Activated CD4-positive, alpha-beta T cell treated with anti-CD3 and anti-CD28 coated beads, Interleukin-2, amount 50 U/mL, for 1 hour (primary cell): ENCODE results near the gene CNTN4.

Experiments
- DNase-seq: peaks from one replicate; pipeline ENCODE4 v3.0.0-alpha.2; 2020

The CNTN4 gene

GRCh38 chr3:2614578-2614977 lies 515.9 kb downstream of the CNTN4 start:
- no peak for DNase-seq

GRCh38 chr3:2615080-2615479 lies 516.4 kb downstream of the CNTN4 start:
- no peak for DNase-seq

GRCh38 chr3:2623436-2623835 lies 524.8 kb downstream of the CNTN4 start:
- DNase-seq, result no peak

GRCh38 chr3:2628117-2628516 lies 529.5 kb downstream of the CNTN4 start:
- no peak for DNase-seq

- no peak for DNase-seq
Observed at GRCh38 chr3:2635511-2635910, 536.8 kb downstream of the CNTN4 start.

GRCh38 chr3:2643606-2644005 lies 544.9 kb downstream of the CNTN4 start:
- no peak for DNase-seq

GRCh38 chr3:2645001-2645400 lies 546.3 kb downstream of the CNTN4 start:
- DNase-seq, result no peak

GRCh38 chr3:2650746-2651145 lies 552.1 kb downstream of the CNTN4 start:
- no peak for DNase-seq

- DNase-seq, result no peak
Observed at GRCh38 chr3:2652386-2652785, 553.7 kb downstream of the CNTN4 start.

GRCh38 chr3:2653706-2654105 lies 555.0 kb downstream of the CNTN4 start:
- DNase-seq, result no peak

- DNase-seq, result no peak
Observed at GRCh38 chr3:2655229-2655701, 556.6 kb downstream of the CNTN4 start.

- no peak for DNase-seq
Observed at GRCh38 chr3:2656806-2657777, 558.4 kb downstream of the CNTN4 start.

- no peak for DNase-seq
Observed at GRCh38 chr3:2657971-2658370, 559.3 kb downstream of the CNTN4 start.

- no peak for DNase-seq
Observed at GRCh38 chr3:2659896-2660295, 561.2 kb downstream of the CNTN4 start.

- DNase-seq, result no peak
Observed at GRCh38 chr3:2661078-2661477, 562.4 kb downstream of the CNTN4 start.

GRCh38 chr3:2677501-2677900 lies 578.8 kb downstream of the CNTN4 start:
- no peak for DNase-seq

GRCh38 chr3:2680236-2680635 lies 581.6 kb downstream of the CNTN4 start:
- DNase-seq, result no peak

GRCh38 chr3:2684046-2684445 lies 585.4 kb downstream of the CNTN4 start:
- DNase-seq, result no peak

- no peak for DNase-seq
Observed at GRCh38 chr3:2686816-2687502, 588.3 kb downstream of the CNTN4 start.

- DNase-seq, result no peak
Observed at GRCh38 chr3:2697589-2697988, 598.9 kb downstream of the CNTN4 start.

- DNase-seq, result no peak
Observed at GRCh38 chr3:2701471-2701870, 602.8 kb downstream of the CNTN4 start.

GRCh38 chr3:2706144-2706835 lies 607.6 kb downstream of the CNTN4 start:
- no peak for DNase-seq

GRCh38 chr3:2706836-2707210 lies 608.2 kb downstream of the CNTN4 start:
- no peak for DNase-seq
